Measurements from ENCODE around the gene SALL4. TPM values are rescaled to one million over a fixed set of nuclear protein-coding genes. Genes with fewer than 3 reads are reported as not detected.
"Not testable (repeated sequence)": the region's sequence is repeated elsewhere in the genome, so short reads cannot be mapped to it uniquely, and the experiment has no call there.

Gene SALL4
- total RNA-seq, 1 donor from 2014 or later, result 178 TPM

DNA sequence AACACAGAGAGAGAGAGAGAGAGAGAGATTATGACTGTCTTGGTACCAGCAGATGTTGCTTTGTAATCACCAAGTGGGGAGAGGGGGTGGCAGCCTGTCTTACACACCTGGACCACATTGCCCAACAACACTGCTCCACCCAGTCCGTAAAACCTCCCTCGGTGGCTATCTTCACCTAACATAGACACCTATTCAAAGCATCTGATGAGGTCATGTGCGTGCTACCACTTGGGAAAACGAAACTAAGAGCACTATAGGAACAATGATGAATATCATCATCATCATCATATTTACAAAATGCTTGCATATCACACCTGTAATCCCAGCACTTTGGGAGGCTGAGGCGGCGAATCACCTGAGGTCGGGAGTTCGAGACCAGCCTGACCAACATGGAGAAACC is 24.1 kb upstream of the SALL4 start:
- Mint-ChIP-seq H3K4me3 (ENCODE audit: low read depth) (no peak overlapping the region), H3K9me3 (ENCODE audit: low read depth) (no peaks in the 10 kb centered on the region), H3K4me1 (ENCODE audit: low read depth) (no peaks in the 10 kb centered on the region), H3K27ac (no peak overlapping the region), H3K27me3 (peaks cover 4% of the 10 kb centered on the region), H3K36me3 (ENCODE audit: insufficient read depth) (no peaks in the 10 kb centered on the region)
- no peak for DNase-seq (ENCODE audit: low spot score, unreplicated experiment)
- TF ChIP-seq, protein P1, sequence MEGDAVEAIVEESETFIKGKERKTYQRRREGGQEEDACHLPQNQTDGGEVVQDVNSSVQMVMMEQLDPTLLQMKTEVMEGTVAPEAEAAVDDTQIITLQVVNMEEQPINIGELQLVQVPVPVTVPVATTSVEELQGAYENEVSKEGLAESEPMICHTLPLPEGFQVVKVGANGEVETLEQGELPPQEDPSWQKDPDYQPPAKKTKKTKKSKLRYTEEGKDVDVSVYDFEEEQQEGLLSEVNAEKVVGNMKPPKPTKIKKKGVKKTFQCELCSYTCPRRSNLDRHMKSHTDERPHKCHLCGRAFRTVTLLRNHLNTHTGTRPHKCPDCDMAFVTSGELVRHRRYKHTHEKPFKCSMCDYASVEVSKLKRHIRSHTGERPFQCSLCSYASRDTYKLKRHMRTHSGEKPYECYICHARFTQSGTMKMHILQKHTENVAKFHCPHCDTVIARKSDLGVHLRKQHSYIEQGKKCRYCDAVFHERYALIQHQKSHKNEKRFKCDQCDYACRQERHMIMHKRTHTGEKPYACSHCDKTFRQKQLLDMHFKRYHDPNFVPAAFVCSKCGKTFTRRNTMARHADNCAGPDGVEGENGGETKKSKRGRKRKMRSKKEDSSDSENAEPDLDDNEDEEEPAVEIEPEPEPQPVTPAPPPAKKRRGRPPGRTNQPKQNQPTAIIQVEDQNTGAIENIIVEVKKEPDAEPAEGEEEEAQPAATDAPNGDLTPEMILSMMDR (IDR thresholded peaks at IDR 0.05; ENCODE audit: unreplicated experiment), result no peak

DNA sequence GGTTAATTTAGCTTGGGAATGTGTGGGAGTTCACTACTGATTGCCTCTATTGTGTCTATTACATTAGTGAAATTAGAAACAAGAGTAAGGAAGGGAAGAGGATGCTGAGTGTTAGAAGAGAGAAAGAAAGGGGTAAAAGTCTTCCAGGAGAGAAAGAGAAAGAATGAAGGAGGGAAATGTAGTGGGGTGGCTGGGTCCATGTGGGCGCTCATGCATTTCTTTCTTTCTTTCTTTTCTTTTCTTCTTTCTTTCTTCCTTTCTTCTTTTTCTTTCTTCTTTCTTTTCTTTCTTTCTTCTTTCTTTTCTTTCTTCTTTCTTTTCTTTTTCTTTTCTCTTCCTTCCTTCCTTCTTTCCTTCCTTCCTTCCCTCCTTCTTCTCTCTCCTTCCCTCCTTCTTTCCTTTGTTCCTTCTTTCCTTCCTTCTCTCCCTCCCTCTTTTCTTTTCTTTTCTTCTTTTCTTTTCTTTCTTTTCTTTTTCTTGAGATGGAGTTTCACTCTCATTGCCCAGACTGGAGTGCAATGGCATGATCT is 16.2 kb upstream of the SALL4 start:
- TF ChIP-seq, protein P1 (IDR thresholded peaks at IDR 0.05; ENCODE audit: unreplicated experiment), result no peak
- Mint-ChIP-seq H3K9me3 (ENCODE audit: low read depth) (no peaks in the 10 kb centered on the region), H3K4me1 (ENCODE audit: low read depth) (no peaks in the 10 kb centered on the region), H3K36me3 (ENCODE audit: insufficient read depth) (no peaks in the 10 kb centered on the region), H3K27ac (no peak overlapping the region), H3K27me3 (peaks cover 6% of the 10 kb centered on the region), H3K4me3 (ENCODE audit: low read depth) (no peak overlapping the region)
- no peak for DNase-seq (ENCODE audit: low spot score, unreplicated experiment)

GRCh38 chr20:51816856-51817255 is 14.5 kb upstream of the SALL4 start:
- H3K27ac Mint-ChIP-seq; H3K9me3 Mint-ChIP-seq (ENCODE audit: low read depth); H3K4me1 Mint-ChIP-seq (ENCODE audit: low read depth); H3K4me3 Mint-ChIP-seq (ENCODE audit: low read depth); H3K36me3 Mint-ChIP-seq (ENCODE audit: insufficient read depth); DNase-seq (ENCODE audit: low spot score, unreplicated experiment); H3K27me3 Mint-ChIP-seq: not testable (repeated sequence)

DNA sequence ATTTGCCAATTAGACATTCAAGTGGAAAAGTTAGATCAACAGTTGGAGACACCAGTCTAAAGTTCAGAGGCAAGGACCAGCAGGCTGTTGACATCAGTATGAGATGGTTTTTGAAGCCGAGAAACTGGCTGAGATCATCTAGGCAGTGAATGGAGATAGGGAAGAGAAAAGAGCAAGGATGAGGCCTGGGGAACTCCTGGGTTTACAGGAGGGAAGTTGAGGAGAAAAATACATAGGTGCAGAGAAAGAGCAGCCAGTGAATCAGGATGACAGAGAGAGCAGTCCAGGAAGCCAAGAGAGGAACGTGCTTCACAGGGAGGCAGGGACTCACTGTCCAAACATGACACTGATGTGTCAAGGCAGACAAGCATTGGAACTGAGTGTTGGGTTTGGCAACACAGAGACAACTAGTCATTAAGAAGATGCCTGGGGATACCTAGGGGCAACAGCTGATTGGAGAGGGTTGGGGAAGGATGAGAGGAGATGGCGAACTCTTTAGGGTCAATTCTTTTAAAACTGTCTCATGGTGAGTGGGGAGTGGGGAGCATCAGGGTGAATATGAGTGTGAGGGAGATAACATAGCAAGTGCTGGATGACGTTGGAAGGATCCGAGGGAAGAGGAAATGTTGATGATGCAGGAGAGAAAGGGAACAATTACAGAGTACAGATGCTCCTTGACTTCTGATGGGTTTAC is 13.2 kb upstream of the SALL4 start:
- no peak overlapping the region for H3K27ac Mint-ChIP-seq
- no peak for DNase-seq (ENCODE audit: low spot score, unreplicated experiment)
- peaks cover 9% of the 10 kb centered on the region for H3K27me3 Mint-ChIP-seq
- no peaks in the 10 kb centered on the region for H3K36me3 Mint-ChIP-seq (ENCODE audit: insufficient read depth)
- no peaks in the 10 kb centered on the region for H3K9me3 Mint-ChIP-seq (ENCODE audit: low read depth)
- H3K4me3 Mint-ChIP-seq (ENCODE audit: low read depth), result no peak overlapping the region
- TF ChIP-seq, protein P1 (IDR thresholded peaks at IDR 0.05; ENCODE audit: unreplicated experiment), result no peak
- peaks cover 10% of the 10 kb centered on the region for H3K4me1 Mint-ChIP-seq (ENCODE audit: low read depth)

- Mint-ChIP-seq H3K27ac (no peak overlapping the region), H3K4me1 (ENCODE audit: low read depth) (peaks cover 15% of the 10 kb centered on the region), H3K4me3 (ENCODE audit: low read depth) (no peak overlapping the region), H3K36me3 (ENCODE audit: insufficient read depth) (no peaks in the 10 kb centered on the region), H3K27me3 (peaks cover 9% of the 10 kb centered on the region), H3K9me3 (ENCODE audit: low read depth) (no peaks in the 10 kb centered on the region)
- TF ChIP-seq, protein P1 (IDR thresholded peaks at IDR 0.05; ENCODE audit: unreplicated experiment), result no peak
- DNase-seq (ENCODE audit: low spot score, unreplicated experiment), result no peak
These were observed 10.5 kb upstream of the SALL4 start for GRCh38 chr20:51812861-51813260.

All from progenitor cell of endocrine pancreas (in vitro differentiated cells).